SK-N-MC (cell line): ENCODE measurements around the gene RASA3.

Experiments used
- EZH2 ChIP-seq: fragments of 200-600 bp; sonication (generic); IDR thresholded peaks from one replicate; pipeline ENCODE4 v1.6.1; 2017; ENCODE audit warnings: antibody characterized with exemption
- POLR2AphosphoS5 ChIP-seq: IDR thresholded peaks from 2 replicates; pipeline ENCODE4 v1.6.1; 2012; ENCODE audit warnings: mild to moderate bottlenecking, low read depth, low read length, borderline replicate concordance

GRCh38 chr13:114044486-114044885 is 87.9 kb downstream of the RASA3 start:
- TF ChIP-seq EZH2 = no peak
- no peak for TF ChIP-seq POLR2AphosphoS5
